GM19324 (cell line): ENCODE results near the gene ANKEF1.

Experiments used
- ATAC-seq: cut with Tn5 transposase; IDR thresholded peaks from one replicate; pipeline ENCODE4 v1.9.1; 2021; ENCODE audit warnings: mild to moderate bottlenecking, moderate library complexity; ENCODE audit not compliant: unreplicated experiment, low FRiP score

The ANKEF1 gene

GRCh38 chr20:10077886-10078285, 43.1 kb downstream of the ANKEF1 start:
- no peak for ATAC-seq

- no peak for ATAC-seq
Measured at GRCh38 chr20:10078403-10078802, 43.6 kb downstream of the ANKEF1 start.

- ATAC-seq = no peak
Measured at GRCh38 chr20:10079964-10080363, 45.2 kb downstream of the ANKEF1 start.

- no peak for ATAC-seq
Measured at GRCh38 chr20:10080574-10080973, 45.8 kb downstream of the ANKEF1 start.

DNA sequence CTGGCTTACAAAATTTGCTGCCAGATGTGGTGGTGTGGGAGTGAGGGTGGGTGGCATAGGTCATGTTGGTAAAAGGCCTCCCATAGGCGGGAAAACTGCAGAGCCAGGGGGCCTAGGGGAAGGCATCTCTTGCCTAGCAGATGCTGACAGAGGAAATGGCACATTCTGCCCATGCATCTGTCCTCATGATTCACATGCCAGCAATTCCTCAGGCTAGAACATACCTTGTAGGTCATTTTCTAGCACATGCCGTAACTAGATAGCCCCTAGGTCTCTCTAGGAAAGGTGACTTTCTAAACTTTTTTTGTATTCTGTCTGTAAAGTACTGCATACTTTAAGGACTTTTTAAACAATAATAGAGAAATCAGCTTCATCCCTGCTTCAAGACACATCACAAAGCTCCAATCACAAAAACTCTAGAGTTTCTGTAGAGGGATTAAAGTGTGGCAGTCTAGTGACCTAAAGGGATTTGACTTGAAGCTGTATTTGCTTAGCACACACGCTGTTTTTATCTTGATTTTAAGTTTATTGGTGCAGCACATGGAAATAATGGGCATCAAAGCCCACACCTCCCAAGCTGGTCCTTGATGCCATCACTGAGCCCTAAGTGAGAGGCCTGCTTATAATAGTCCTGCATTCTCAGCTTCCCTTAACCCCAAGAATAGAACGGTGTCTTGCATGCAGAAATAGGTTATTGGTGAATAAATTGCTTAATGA, 55.2 kb downstream of the ANKEF1 start:
- no peak for ATAC-seq

- ATAC-seq = no peak
Measured at GRCh38 chr20:10090588-10091166, 55.9 kb downstream of the ANKEF1 start.

GRCh38 chr20:10093087-10093591, 58.4 kb downstream of the ANKEF1 start:
- no peak for ATAC-seq

- ATAC-seq = no peak
Measured at GRCh38 chr20:10094566-10095173, 59.9 kb downstream of the ANKEF1 start.

GRCh38 chr20:10096790-10097189, 62.0 kb downstream of the ANKEF1 start:
- no peak for ATAC-seq

- no peak for ATAC-seq
Measured at GRCh38 chr20:10105046-10105445, 70.3 kb downstream of the ANKEF1 start.
